Measurements from ENCODE around the gene CYB5R3.
A peak's percentile ranks its signal among the peaks of the same experiment; 100 is the strongest.

Gene CYB5R3

GRCh38 chr22:42639541-42640241 lies 9.5 kb downstream of the CYB5R3 start:
- no peak overlapping the region for H3K4me3 ChIP-seq (ENCODE audit: low read length)
- no peaks in the 10 kb centered on the region for H3K27me3 ChIP-seq (ENCODE audit: control insufficient read depth, insufficient read depth, low read length)
- peaks cover 33% of the 10 kb centered on the region for H3K4me1 ChIP-seq (ENCODE audit: control insufficient read depth, insufficient read depth, low read length)
- H3K36me3 ChIP-seq (ENCODE audit: control insufficient read depth, insufficient read depth, low read length) = peaks cover 14% of the 10 kb centered on the region
- no peaks in the 10 kb centered on the region for H3K9me3 ChIP-seq (ENCODE audit: control insufficient read depth, low read length)
- no peak overlapping the region for H3K9ac ChIP-seq (ENCODE audit: low read length)

GRCh38 chr22:42637555-42637954 lies 11.6 kb downstream of the CYB5R3 start:
- Histone ChIP-seq H3K36me3 (ENCODE audit: control insufficient read depth, insufficient read depth, low read length) (peaks cover 14% of the 10 kb centered on the region), H3K4me1 (ENCODE audit: control insufficient read depth, insufficient read depth, low read length) (peaks cover 14% of the 10 kb centered on the region), H3K27me3 (ENCODE audit: control insufficient read depth, insufficient read depth, low read length) (no peaks in the 10 kb centered on the region), H3K9me3 (ENCODE audit: control insufficient read depth, low read length) (no peaks in the 10 kb centered on the region), H3K4me3 (ENCODE audit: low read length) (no peak overlapping the region), H3K9ac (ENCODE audit: low read length) (no peak overlapping the region)

- no peak overlapping the region for H3K9ac ChIP-seq (ENCODE audit: low read length)
- no peaks in the 10 kb centered on the region for H3K27me3 ChIP-seq (ENCODE audit: control insufficient read depth, insufficient read depth, low read length)
- peaks cover 14% of the 10 kb centered on the region for H3K36me3 ChIP-seq (ENCODE audit: control insufficient read depth, insufficient read depth, low read length)
- peaks cover 11% of the 10 kb centered on the region for H3K4me1 ChIP-seq (ENCODE audit: control insufficient read depth, insufficient read depth, low read length)
- no peak overlapping the region for H3K4me3 ChIP-seq (ENCODE audit: low read length)
- H3K9me3 ChIP-seq (ENCODE audit: control insufficient read depth, low read length) = no peaks in the 10 kb centered on the region
Observed at GRCh38 chr22:42636506-42636905, 12.7 kb downstream of the CYB5R3 start.

GRCh38 chr22:42635531-42635930 lies 13.7 kb downstream of the CYB5R3 start:
- Histone ChIP-seq H3K9ac (ENCODE audit: low read length) (peak overlapping the region; percentile 28), H3K4me1 (ENCODE audit: control insufficient read depth, insufficient read depth, low read length) (peaks cover 10% of the 10 kb centered on the region), H3K4me3 (ENCODE audit: low read length) (no peak overlapping the region), H3K27me3 (ENCODE audit: control insufficient read depth, insufficient read depth, low read length) (no peaks in the 10 kb centered on the region), H3K9me3 (ENCODE audit: control insufficient read depth, low read length) (no peaks in the 10 kb centered on the region), H3K36me3 (ENCODE audit: control insufficient read depth, insufficient read depth, low read length) (peaks cover 14% of the 10 kb centered on the region)

- no peak overlapping the region for H3K9ac ChIP-seq (ENCODE audit: low read length)
- H3K4me1 ChIP-seq (ENCODE audit: control insufficient read depth, insufficient read depth, low read length) = peaks cover 10% of the 10 kb centered on the region
- no peaks in the 10 kb centered on the region for H3K27me3 ChIP-seq (ENCODE audit: control insufficient read depth, insufficient read depth, low read length)
- H3K9me3 ChIP-seq (ENCODE audit: control insufficient read depth, low read length) = no peaks in the 10 kb centered on the region
- no peak overlapping the region for H3K4me3 ChIP-seq (ENCODE audit: low read length)
- peaks cover 14% of the 10 kb centered on the region for H3K36me3 ChIP-seq (ENCODE audit: control insufficient read depth, insufficient read depth, low read length)
Observed at GRCh38 chr22:42633013-42633412, 16.2 kb downstream of the CYB5R3 start.

GRCh38 chr22:42632096-42632495 lies 17.1 kb downstream of the CYB5R3 start:
- Histone ChIP-seq H3K9ac (ENCODE audit: low read length) (no peak overlapping the region), H3K4me1 (ENCODE audit: control insufficient read depth, insufficient read depth, low read length) (peaks cover 10% of the 10 kb centered on the region), H3K27me3 (ENCODE audit: control insufficient read depth, insufficient read depth, low read length) (no peaks in the 10 kb centered on the region), H3K4me3 (ENCODE audit: low read length) (no peak overlapping the region), H3K36me3 (ENCODE audit: control insufficient read depth, insufficient read depth, low read length) (peaks cover 15% of the 10 kb centered on the region), H3K9me3 (ENCODE audit: control insufficient read depth, low read length) (no peaks in the 10 kb centered on the region)

GRCh38 chr22:42630901-42631602 lies 18.1 kb downstream of the CYB5R3 start:
- peaks cover 8% of the 10 kb centered on the region for H3K4me1 ChIP-seq (ENCODE audit: control insufficient read depth, insufficient read depth, low read length)
- no peaks in the 10 kb centered on the region for H3K27me3 ChIP-seq (ENCODE audit: control insufficient read depth, insufficient read depth, low read length)
- peaks cover 15% of the 10 kb centered on the region for H3K36me3 ChIP-seq (ENCODE audit: control insufficient read depth, insufficient read depth, low read length)
- H3K9me3 ChIP-seq (ENCODE audit: control insufficient read depth, low read length) = no peaks in the 10 kb centered on the region
- H3K9ac ChIP-seq (ENCODE audit: low read length) = no peak overlapping the region
- no peak overlapping the region for H3K4me3 ChIP-seq (ENCODE audit: low read length)

- Histone ChIP-seq H3K4me3 (ENCODE audit: low read length) (no peak overlapping the region), H3K9me3 (ENCODE audit: control insufficient read depth, low read length) (no peaks in the 10 kb centered on the region), H3K4me1 (ENCODE audit: control insufficient read depth, insufficient read depth, low read length) (no peaks in the 10 kb centered on the region), H3K9ac (ENCODE audit: low read length) (no peak overlapping the region), H3K36me3 (ENCODE audit: control insufficient read depth, insufficient read depth, low read length) (peaks cover 7% of the 10 kb centered on the region), H3K27me3 (ENCODE audit: control insufficient read depth, insufficient read depth, low read length) (no peaks in the 10 kb centered on the region)
Observed at GRCh38 chr22:42630211-42630610, 19.0 kb downstream of the CYB5R3 start.

GRCh38 chr22:42627981-42628380 lies 21.2 kb downstream of the CYB5R3 start:
- Histone ChIP-seq H3K4me3 (ENCODE audit: low read length) (no peak overlapping the region), H3K27me3 (ENCODE audit: control insufficient read depth, insufficient read depth, low read length) (no peaks in the 10 kb centered on the region), H3K4me1 (ENCODE audit: control insufficient read depth, insufficient read depth, low read length) (peaks cover 6% of the 10 kb centered on the region), H3K36me3 (ENCODE audit: control insufficient read depth, insufficient read depth, low read length) (peaks cover 7% of the 10 kb centered on the region), H3K9ac (ENCODE audit: low read length) (no peak overlapping the region), H3K9me3 (ENCODE audit: control insufficient read depth, low read length) (no peaks in the 10 kb centered on the region)

GRCh38 chr22:42626951-42627625 lies 22.1 kb downstream of the CYB5R3 start:
- Histone ChIP-seq H3K9me3 (ENCODE audit: control insufficient read depth, low read length) (no peaks in the 10 kb centered on the region), H3K9ac (ENCODE audit: low read length) (no peak overlapping the region), H3K36me3 (ENCODE audit: control insufficient read depth, insufficient read depth, low read length) (peaks cover 14% of the 10 kb centered on the region), H3K4me3 (ENCODE audit: low read length) (no peak overlapping the region), H3K27me3 (ENCODE audit: control insufficient read depth, insufficient read depth, low read length) (no peaks in the 10 kb centered on the region), H3K4me1 (ENCODE audit: control insufficient read depth, insufficient read depth, low read length) (peaks cover 6% of the 10 kb centered on the region)

GRCh38 chr22:42626431-42626830 lies 22.8 kb downstream of the CYB5R3 start:
- H3K9me3 ChIP-seq (ENCODE audit: control insufficient read depth, low read length) = no peaks in the 10 kb centered on the region
- peaks cover 14% of the 10 kb centered on the region for H3K36me3 ChIP-seq (ENCODE audit: control insufficient read depth, insufficient read depth, low read length)
- no peak overlapping the region for H3K4me3 ChIP-seq (ENCODE audit: low read length)
- H3K4me1 ChIP-seq (ENCODE audit: control insufficient read depth, insufficient read depth, low read length) = peaks cover 6% of the 10 kb centered on the region
- no peak overlapping the region for H3K9ac ChIP-seq (ENCODE audit: low read length)
- H3K27me3 ChIP-seq (ENCODE audit: control insufficient read depth, insufficient read depth, low read length) = no peaks in the 10 kb centered on the region

GRCh38 chr22:42625416-42625815 lies 23.8 kb downstream of the CYB5R3 start:
- Histone ChIP-seq H3K9me3 (ENCODE audit: control insufficient read depth, low read length) (no peaks in the 10 kb centered on the region), H3K4me3 (ENCODE audit: low read length) (no peak overlapping the region), H3K9ac (ENCODE audit: low read length) (no peak overlapping the region), H3K27me3 (ENCODE audit: control insufficient read depth, insufficient read depth, low read length) (no peaks in the 10 kb centered on the region), H3K4me1 (ENCODE audit: control insufficient read depth, insufficient read depth, low read length) (peaks cover 6% of the 10 kb centered on the region), H3K36me3 (ENCODE audit: control insufficient read depth, insufficient read depth, low read length) (peaks cover 14% of the 10 kb centered on the region)

Data from mucosa of stomach (tissue), 1 donor.